Measurements from ENCODE around the gene HSD17B11.
"Not testable (repeated sequence)": the region's sequence is repeated elsewhere in the genome, so short reads cannot be mapped to it uniquely, and the experiment has no call there.

Gene HSD17B11

GRCh38 chr4:87416965-87417364 is 26.0 kb upstream of the HSD17B11 start:
- in situ Hi-C loops (cut with MboI; ENCODE audit: low sequenced_read_pairs, unreplicated experiment), result no loop called here
- no peak for DNase-seq (ENCODE audit: low spot score)
- TF ChIP-seq CTCF (IDR thresholded peaks at IDR 0.05; ENCODE audit: borderline replicate concordance, control extremely low read depth, extremely low read depth, insufficient read depth, missing control alignments), result no peak

GRCh38 chr4:87414816-87415215 is 23.8 kb upstream of the HSD17B11 start:
- DNase-seq (ENCODE audit: low spot score), result no peak
- TF ChIP-seq CTCF (IDR thresholded peaks at IDR 0.05; ENCODE audit: borderline replicate concordance, control extremely low read depth, extremely low read depth, insufficient read depth, missing control alignments), result no peak
- in situ Hi-C loops (cut with MboI; ENCODE audit: low sequenced_read_pairs, unreplicated experiment), result no loop called here

- DNase-seq (ENCODE audit: low spot score), result no peak
- no peak for TF ChIP-seq CTCF (IDR thresholded peaks at IDR 0.05; ENCODE audit: borderline replicate concordance, control extremely low read depth, extremely low read depth, insufficient read depth, missing control alignments)
- in situ Hi-C loops (cut with MboI; ENCODE audit: low sequenced_read_pairs, unreplicated experiment), result no loop called here
Measured at GRCh38 chr4:87410679-87411078, 19.7 kb upstream of the HSD17B11 start.

- DNase-seq (ENCODE audit: low spot score), result no peak
- TF ChIP-seq CTCF (IDR thresholded peaks at IDR 0.05; ENCODE audit: borderline replicate concordance, control extremely low read depth, extremely low read depth, insufficient read depth, missing control alignments), result no peak
- in situ Hi-C loops (cut with MboI; ENCODE audit: low sequenced_read_pairs, unreplicated experiment), result no loop called here
Measured at GRCh38 chr4:87410157-87410556, 19.2 kb upstream of the HSD17B11 start.

GRCh38 chr4:87409420-87409939 is 18.5 kb upstream of the HSD17B11 start:
- no peak for TF ChIP-seq CTCF (IDR thresholded peaks at IDR 0.05; ENCODE audit: borderline replicate concordance, control extremely low read depth, extremely low read depth, insufficient read depth, missing control alignments)
- no peak for DNase-seq (ENCODE audit: low spot score)
- in situ Hi-C loops (cut with MboI; ENCODE audit: low sequenced_read_pairs, unreplicated experiment), result no loop called here

GRCh38 chr4:87406902-87407301 is 15.9 kb upstream of the HSD17B11 start:
- DNase-seq (ENCODE audit: low spot score); in situ Hi-C loops (cut with MboI; ENCODE audit: low sequenced_read_pairs, unreplicated experiment): not testable (repeated sequence)

GRCh38 chr4:87406462-87406861 is 15.5 kb upstream of the HSD17B11 start:
- no peak for DNase-seq (ENCODE audit: low spot score)
- in situ Hi-C loops (cut with MboI; ENCODE audit: low sequenced_read_pairs, unreplicated experiment), result no loop called here
- no peak for TF ChIP-seq CTCF (IDR thresholded peaks at IDR 0.05; ENCODE audit: borderline replicate concordance, control extremely low read depth, extremely low read depth, insufficient read depth, missing control alignments)
